Skeletal muscle tissue (tissue), 4 donors: ENCODE results near the gene NAA35. TPM values are rescaled to one million over a fixed set of nuclear protein-coding genes. Genes with fewer than 3 reads are reported as not detected.
"Not testable (repeated sequence)": the region's sequence is repeated elsewhere in the genome, so short reads cannot be mapped to it uniquely, and the experiment has no call there.

Experiments
- H3K27ac ChIP-seq: one replicate; pipeline ENCODE4 v1.7.0; 2013; ENCODE audit warnings: mild to moderate bottlenecking, low read depth, low read length, inconsistent platforms
- H3K27me3 ChIP-seq, 3 donors: one replicate each; pipeline ENCODE4 v1.7.0; 2013; ENCODE audit warnings: low read length in 3 of 3; ENCODE audit not compliant: control insufficient read depth in 3 of 3, insufficient read depth in 3 of 3
- H3K36me3 ChIP-seq, 3 donors: one replicate each; pipeline ENCODE4 v1.7.0; 2013; ENCODE audit warnings: low read length in 3 of 3; ENCODE audit not compliant: control insufficient read depth in 3 of 3, insufficient read depth in 3 of 3
- H3K4me1 ChIP-seq, 3 donors: one replicate each; pipeline ENCODE4 v1.7.0; 2013; ENCODE audit warnings: low read length in 3 of 3, mild to moderate bottlenecking in 3 of 3; ENCODE audit not compliant: control insufficient read depth in 3 of 3, insufficient read depth in 3 of 3
- H3K4me3 ChIP-seq, 3 donors: one replicate each; pipeline ENCODE4 v1.7.0; 2013; ENCODE audit warnings: low read length in 3 of 3
- H3K9ac ChIP-seq, 3 donors: one replicate each; pipeline ENCODE4 v1.7.0; 2013; ENCODE audit warnings: low read length in 3 of 3, mild to moderate bottlenecking in 3 of 3, moderate library complexity in 2 of 3, low read depth in 1 of 3
- H3K9me3 ChIP-seq, 3 donors: one replicate each; pipeline ENCODE4 v1.7.0; 2013; ENCODE audit warnings: low read length in 3 of 3; ENCODE audit not compliant: control insufficient read depth in 3 of 3
- total RNA-seq: library from RNA; depleted of rRNA; stranded (reverse); fragments of >200 nt; gene quantifications from one replicate; pipeline ENCODE4 v1.2.3, GENCODE V29; 2014
- donor health status: Osteomylitis.

NAA35 gene
- total RNA-seq, 1 donor from 2014 or later: 20.9 TPM

DNA sequence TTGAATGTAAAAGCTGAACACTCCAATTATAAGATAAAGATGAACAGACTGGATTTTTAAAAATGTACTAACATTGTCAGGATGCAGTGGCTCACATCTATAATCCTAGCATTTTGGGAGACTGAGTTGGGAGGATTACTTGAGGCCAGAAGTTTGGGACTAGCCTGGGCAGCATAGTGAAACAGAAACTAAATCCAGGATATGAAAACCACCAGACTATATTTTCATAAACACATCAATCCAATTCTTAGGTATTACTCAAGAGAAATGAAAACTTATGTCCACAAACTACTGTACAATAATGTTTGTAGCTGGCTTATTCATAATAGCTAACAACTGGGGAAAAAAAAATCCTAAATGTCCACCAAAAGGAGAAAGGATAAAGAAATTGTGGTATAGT, 26.8 kb upstream of the NAA35 start:
- Histone ChIP-seq H3K9ac (no peak overlapping the region), H3K27ac (no peak overlapping the region), H3K4me1 (peaks cover 0 to 3% (median 0%) of the 10 kb centered on the region in 3 donors), H3K4me3 (no peak overlapping the region), H3K9me3 (no peaks in the 10 kb centered on the region), H3K36me3 (no peaks in the 10 kb centered on the region), H3K27me3 (no peaks in the 10 kb centered on the region)

DNA sequence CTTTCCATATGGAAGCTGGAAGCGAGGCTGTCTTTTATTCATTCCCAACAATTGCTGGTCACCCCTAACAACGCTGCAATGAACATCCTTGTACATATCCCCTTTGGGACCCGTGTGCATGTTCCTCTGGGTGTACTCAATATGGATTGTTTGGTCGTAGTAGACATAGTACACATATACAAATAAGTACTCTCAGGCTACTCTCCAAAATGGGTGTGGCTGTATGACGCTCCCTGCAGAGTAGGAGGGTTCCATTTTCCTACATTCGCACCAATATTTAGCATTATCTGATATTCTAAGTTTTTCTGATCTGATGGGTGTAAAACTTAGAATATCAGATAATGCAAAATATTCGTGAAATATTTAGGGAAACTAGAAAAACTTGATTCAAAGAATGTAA, 23.2 kb upstream of the NAA35 start:
- Histone ChIP-seq H3K9me3 (no peaks in the 10 kb centered on the region), H3K27ac (no peak overlapping the region), H3K9ac (no peak overlapping the region), H3K27me3 (no peaks in the 10 kb centered on the region), H3K4me1 (no peaks in the 10 kb centered on the region), H3K4me3 (no peak overlapping the region), H3K36me3 (no peaks in the 10 kb centered on the region)

DNA sequence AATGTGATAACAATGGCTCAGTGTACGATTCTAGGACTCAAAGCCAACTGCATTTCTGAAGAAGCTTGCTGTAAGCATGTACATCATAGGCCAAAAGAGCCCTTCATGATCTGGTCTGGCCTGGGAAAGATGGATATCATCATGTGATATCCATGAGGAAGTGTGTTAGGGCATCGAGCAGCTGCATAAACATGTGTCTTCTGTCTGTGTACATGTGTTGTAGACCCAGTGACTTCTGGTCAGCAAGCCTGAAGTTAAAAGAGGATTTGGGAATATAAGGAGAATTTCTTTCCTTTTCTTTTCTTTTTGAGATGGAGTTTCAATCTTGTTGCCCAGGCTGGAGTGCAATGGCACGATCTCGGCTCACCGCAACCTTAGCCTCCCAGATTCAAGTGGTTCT, 15.5 kb upstream of the NAA35 start:
- Histone ChIP-seq H3K4me3 (no peak overlapping the region), H3K36me3 (no peaks in the 10 kb centered on the region), H3K4me1 (no peaks in the 10 kb centered on the region), H3K27me3 (no peaks in the 10 kb centered on the region), H3K27ac (no peak overlapping the region), H3K9ac (no peak overlapping the region), H3K9me3 (no peaks in the 10 kb centered on the region)

DNA sequence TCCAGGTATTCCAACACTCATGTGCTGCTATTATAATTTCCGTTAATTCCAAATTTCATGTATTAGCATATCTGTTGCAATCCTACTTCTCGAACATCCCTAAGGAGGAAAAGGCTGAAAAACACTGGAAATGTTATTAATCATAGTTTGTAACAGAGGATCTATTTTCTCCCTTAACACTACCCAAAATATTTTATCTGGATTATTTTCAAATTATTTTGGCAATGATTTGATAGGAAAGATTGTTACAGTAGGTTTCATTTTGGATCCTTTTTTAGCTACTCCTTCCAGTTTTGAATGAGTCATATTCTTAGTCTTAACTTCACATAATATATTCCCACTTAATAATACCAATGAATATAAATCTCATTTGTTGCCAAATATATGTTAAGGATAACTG, 13.9 kb upstream of the NAA35 start:
- no peaks in the 10 kb centered on the region for H3K27me3 ChIP-seq
- H3K4me1 ChIP-seq: no peaks in the 10 kb centered on the region
- H3K9ac ChIP-seq: no peak overlapping the region
- H3K9me3 ChIP-seq: no peaks in the 10 kb centered on the region
- no peaks in the 10 kb centered on the region for H3K36me3 ChIP-seq
- no peak overlapping the region for H3K27ac ChIP-seq
- H3K4me3 ChIP-seq: no peak overlapping the region

DNA sequence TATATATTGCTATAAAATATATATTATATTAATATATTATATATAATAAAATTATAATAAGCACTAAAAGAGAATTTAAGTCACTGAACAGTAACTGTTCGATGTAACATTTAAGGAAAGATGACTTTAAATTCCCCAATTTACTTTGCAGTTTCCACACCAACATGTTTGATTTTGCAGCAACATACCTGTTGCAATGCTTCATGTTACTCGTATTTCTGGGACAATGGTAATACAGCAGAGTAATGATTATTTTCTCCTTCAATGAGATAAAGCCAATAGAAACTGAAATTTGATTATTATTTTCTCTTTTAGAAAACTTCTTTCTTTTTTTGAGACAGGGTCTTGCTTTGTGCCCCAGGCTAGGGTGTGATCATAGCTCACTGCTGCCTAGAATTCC, 9.5 kb upstream of the NAA35 start:
- Histone ChIP-seq H3K27me3 (no peaks in the 10 kb centered on the region), H3K27ac (no peak overlapping the region), H3K4me1 (no peaks in the 10 kb centered on the region), H3K9me3 (no peaks in the 10 kb centered on the region), H3K4me3 (no peak overlapping the region), H3K9ac (no peak overlapping the region), H3K36me3 (no peaks in the 10 kb centered on the region)

DNA sequence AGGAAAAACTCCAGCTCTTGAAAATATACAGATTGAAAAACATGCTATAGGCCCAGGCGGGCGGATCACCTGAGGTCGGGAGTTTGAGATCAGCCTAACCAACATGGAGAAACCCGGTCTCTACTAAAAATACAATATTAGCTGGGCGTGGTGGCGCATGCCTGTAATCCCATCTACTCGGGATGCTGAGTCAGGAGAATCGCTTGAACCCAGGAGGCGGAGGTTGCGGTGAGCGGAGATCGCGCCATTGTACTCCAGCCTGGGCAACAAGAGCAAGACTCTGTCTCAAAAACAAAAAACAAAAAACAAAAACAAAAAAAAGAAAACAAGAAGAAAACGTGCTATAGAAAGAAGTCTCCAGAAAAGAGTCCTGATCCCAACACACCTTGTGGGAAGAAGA, 5.0 kb upstream of the NAA35 start:
- not testable (repeated sequence) for H3K4me3 ChIP-seq, H3K4me1 ChIP-seq, H3K27ac ChIP-seq, H3K36me3 ChIP-seq, H3K9ac ChIP-seq, H3K9me3 ChIP-seq, H3K27me3 ChIP-seq

DNA sequence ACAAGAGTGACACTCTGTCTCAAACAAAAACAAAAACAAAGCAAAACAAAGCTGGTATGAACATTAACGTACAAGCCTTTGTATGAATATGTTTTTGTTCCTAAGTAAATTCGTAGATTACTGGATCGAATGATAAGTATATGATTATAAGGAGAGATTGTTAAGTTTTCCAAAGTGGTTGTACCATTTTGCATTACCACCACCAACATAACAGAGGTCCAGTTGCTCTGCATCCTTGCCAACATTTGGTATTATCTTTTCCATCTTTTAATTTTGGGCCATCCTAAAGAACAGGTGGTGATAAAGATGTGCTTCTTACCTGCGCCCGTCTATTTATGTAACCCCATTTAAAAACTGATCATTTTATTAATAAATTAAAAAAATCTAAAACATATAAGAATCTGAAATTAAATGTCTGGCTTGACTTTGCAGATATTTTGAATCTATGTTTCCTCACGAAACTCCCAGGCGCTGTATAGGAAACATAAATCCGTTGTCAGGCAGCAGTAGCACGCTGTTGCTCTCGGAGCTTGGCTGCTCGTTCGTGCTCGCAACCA, 593 bp upstream of the NAA35 start:
- H3K27ac ChIP-seq: peak overlapping the region; percentile 90
- no peaks in the 10 kb centered on the region for H3K27me3 ChIP-seq
- H3K36me3 ChIP-seq: peaks cover 0 to 14% (median 4%) of the 10 kb centered on the region in 3 donors

DNA sequence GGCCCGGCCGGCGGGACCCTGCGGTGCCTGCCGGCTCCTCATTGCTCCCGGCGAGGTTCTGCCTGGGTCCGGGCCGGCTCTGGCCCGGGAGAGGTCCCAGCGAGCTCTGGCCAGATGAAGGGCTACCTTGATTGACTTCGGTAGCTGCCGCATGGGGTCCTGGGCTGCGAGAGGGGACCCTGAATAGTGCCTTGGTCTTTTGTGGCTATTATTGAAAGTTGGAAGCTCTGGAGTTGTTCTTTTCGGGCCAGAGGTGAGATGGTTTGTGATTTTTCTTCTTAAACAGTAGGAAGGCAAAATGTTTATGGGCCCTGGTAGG, 635 bp downstream of the NAA35 start:
- Histone ChIP-seq H3K9me3 (no peaks in the 10 kb centered on the region), H3K4me1 (peaks cover 11 to 23% (median 22%) of the 10 kb centered on the region in 3 donors), H3K27me3 (no peaks in the 10 kb centered on the region), H3K27ac (peak overlapping the region; percentile 90), H3K36me3 (peaks cover 0 to 17% (median 4%) of the 10 kb centered on the region in 3 donors), H3K4me3 (peak overlapping the region; percentile 80 to 87 (median 87)), H3K9ac (peak overlapping the region; percentile 83 to 95 (median 89))

More for the DNA sequence above, 593 bp upstream of the NAA35 start:
- H3K9me3 ChIP-seq: no peaks in the 10 kb centered on the region
- H3K9ac ChIP-seq: peak overlapping the region; percentile 39 to 74 (median 67)
- peak overlapping the region; percentile 80 to 98 (median 87) for H3K4me3 ChIP-seq
- peaks cover 11 to 23% (median 22%) of the 10 kb centered on the region in 3 donors for H3K4me1 ChIP-seq

DNA sequence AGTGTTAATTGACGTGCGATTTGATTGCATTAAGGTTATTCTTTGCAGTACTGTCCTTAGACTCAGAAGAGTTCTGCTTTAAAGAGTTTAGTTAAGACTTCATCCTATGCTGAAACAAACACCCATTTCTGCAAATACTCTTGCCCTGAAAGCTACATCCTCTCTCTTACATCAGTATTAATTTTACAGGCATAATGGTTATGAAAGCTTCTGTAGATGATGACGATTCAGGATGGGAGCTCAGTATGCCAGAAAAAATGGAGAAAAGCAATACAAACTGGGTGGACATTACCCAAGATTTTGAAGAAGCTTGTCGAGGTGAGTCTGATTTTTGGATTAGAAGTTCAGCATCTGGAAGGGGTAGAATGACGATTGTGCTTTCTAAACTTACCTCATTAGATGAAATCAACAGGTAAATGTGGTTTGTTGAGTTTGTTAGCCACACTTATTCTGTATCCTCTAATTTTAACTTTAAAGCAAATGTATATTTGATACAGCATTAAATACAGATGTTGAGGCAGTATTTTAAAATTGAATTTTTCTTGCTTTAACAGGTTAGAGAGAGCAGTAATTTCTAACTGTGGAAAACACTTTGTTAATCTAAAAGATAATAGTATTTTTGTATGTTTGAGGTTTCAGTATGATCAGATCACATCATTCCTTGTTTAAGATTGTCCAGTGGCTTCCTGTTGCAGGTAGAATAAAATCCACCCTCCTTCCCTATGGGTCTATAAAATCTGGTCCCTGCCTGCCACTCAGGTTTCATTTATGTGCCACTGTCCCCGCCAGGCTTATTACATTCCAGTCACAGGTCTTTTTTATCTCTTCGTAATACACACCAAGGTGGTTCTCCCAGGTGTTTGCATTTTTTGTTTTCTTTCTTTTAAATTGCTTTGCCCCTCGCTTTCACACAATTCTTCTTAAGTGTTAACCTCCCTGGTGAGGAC, 1.3 kb downstream of the NAA35 start:
- Histone ChIP-seq H3K27ac (peak overlapping the region; percentile 90), H3K9ac (peak overlapping the region; percentile 83 to 95 (median 89))

More for the DNA sequence above, 1.3 kb downstream of the NAA35 start:
- Histone ChIP-seq H3K36me3 (peaks cover 0 to 17% (median 4%) of the 10 kb centered on the region in 3 donors), H3K4me3 (peak overlapping the region; percentile 80 to 87 (median 87)), H3K4me1 (peaks cover 11 to 24% (median 22%) of the 10 kb centered on the region in 3 donors), H3K9me3 (no peaks in the 10 kb centered on the region), H3K27me3 (no peaks in the 10 kb centered on the region)
